ENCODE data around the gene TFR2. TPM values are rescaled to one million over a fixed set of nuclear protein-coding genes. Genes with fewer than 3 reads are reported as not detected.

The TFR2 gene
- total RNA-seq, 2 donors from 2014 or later = 30.8 to 39.4 TPM

DNA sequence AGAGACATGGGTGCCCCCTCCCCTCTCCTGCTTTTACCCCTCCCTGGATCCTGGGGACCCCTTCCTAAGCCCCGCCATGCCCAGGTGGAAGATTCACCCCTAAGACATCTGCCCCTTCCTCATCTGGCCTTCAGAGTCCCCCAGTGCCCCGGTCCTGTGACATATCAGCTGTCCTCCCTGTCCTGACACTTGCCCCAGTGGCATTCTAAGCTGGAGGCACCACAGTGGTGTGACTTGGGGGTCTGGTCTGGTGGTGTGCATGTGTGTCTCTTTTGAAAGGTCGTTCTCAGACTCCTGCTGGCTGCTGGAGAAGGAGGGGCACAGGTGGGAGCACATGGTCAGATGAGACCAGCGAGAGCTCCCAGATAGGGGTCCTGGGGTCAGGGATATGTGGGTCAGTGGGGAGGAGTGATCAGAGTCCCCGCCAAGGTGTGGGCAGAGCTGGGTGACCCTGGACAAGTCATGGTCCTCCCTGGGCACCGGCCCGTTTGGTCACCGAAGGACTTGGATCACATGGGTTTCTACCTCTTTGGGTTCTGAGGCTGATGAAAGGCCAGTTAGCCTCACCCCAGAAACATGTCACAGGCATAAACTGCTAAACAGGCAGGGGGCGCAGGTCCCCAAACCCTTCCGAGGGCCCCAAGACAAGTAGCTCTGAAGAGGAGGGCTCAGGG, 645 bp upstream of the TFR2 start:
- peaks cover 4% of the 10 kb centered on the region for H3K27me3 Mint-ChIP-seq
- no peak overlapping the region for H3K27ac Mint-ChIP-seq
- no peaks in the 10 kb centered on the region for H3K4me1 Mint-ChIP-seq
- H3K4me3 Mint-ChIP-seq = no peak overlapping the region
- no peaks in the 10 kb centered on the region for H3K9me3 Mint-ChIP-seq
- no peaks in the 10 kb centered on the region for H3K36me3 Mint-ChIP-seq (ENCODE audit: low read depth)
- ATAC-seq (replicated peaks) = no peak

DNA sequence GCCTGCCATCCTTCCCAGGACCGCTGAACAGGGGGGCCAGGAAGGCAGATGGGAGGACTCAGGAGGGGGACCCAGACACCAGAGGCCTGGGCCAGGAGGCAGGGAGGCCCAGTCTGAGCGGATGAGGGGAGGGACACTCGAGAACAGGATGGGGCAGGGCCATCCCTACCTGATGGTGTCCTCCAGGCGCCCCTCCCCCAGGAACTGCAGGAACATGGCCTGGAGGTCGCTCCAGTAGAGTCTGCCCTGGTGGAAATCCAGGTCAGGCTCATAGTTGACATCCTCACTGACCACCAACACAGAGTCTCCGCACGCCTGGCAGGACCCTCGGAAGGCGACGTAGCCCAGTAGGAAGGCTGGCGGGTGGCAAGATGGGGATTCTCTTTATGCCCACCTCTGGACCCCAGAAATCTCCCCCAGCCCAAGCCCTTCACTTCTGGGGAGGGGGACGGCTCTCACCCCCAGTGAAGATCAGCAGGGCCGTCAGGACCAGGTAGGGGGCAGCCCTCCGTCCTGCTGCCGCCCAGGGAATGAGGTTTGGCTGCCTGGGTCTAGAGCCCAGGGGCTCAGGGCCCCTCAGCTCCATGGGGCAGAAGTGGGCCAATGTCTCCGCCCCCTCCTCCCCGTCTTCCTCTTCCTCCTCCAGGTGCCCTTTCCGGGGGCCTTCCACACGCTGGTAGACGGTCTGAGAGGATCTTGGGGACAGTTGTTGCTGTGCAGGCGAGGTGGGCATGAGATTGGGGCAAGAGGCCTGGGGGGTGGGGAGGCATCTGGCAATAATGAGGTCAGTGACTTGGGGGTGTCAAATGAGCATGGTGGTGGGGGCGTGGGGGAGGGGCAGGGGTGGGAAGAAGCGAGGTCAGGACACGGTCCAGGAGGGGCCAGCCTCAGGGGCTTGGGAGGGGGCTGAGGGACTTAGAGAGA, 573 bp downstream of the TFR2 start:
- no peak overlapping the region for H3K27ac Mint-ChIP-seq
- ATAC-seq (replicated peaks) = no peak
- H3K27me3 Mint-ChIP-seq = peaks cover 4% of the 10 kb centered on the region
- no peaks in the 10 kb centered on the region for H3K9me3 Mint-ChIP-seq
- no peaks in the 10 kb centered on the region for H3K4me1 Mint-ChIP-seq
- H3K4me3 Mint-ChIP-seq = no peak overlapping the region
- H3K36me3 Mint-ChIP-seq (ENCODE audit: low read depth) = peaks cover 6% of the 10 kb centered on the region

DNA sequence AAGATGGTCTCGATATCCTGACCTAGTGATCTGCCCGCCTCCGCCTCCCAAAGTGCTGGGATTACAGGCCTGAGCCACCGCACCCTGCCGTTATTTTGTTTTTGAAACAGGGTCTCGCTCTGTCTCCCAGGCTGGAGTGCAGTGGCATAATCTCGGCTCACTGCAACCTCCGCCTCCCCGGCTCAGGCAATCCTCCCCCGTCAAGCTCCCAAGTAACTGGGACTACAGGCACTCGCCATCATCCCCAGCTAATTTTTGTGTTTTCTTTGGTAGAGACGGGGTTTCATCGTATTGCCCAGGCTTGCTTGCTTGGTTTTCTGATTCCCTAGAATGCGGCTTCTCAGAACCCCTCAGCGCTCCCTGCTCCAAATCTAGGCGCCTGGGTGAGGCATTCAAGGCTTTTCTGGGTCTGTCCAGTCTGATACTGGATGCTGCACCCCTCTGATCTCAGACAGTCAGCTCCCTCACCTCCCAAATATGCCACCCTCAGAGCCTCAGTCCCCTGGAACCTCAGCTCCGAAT, 1.3 kb downstream of the TFR2 start:
- no peaks in the 10 kb centered on the region for H3K4me1 Mint-ChIP-seq
- no peaks in the 10 kb centered on the region for H3K9me3 Mint-ChIP-seq
- H3K4me3 Mint-ChIP-seq = no peak overlapping the region
- peaks cover 6% of the 10 kb centered on the region for H3K36me3 Mint-ChIP-seq (ENCODE audit: low read depth)
- ATAC-seq (replicated peaks) = no peak
- H3K27me3 Mint-ChIP-seq = peaks cover 4% of the 10 kb centered on the region
- no peak overlapping the region for H3K27ac Mint-ChIP-seq

DNA sequence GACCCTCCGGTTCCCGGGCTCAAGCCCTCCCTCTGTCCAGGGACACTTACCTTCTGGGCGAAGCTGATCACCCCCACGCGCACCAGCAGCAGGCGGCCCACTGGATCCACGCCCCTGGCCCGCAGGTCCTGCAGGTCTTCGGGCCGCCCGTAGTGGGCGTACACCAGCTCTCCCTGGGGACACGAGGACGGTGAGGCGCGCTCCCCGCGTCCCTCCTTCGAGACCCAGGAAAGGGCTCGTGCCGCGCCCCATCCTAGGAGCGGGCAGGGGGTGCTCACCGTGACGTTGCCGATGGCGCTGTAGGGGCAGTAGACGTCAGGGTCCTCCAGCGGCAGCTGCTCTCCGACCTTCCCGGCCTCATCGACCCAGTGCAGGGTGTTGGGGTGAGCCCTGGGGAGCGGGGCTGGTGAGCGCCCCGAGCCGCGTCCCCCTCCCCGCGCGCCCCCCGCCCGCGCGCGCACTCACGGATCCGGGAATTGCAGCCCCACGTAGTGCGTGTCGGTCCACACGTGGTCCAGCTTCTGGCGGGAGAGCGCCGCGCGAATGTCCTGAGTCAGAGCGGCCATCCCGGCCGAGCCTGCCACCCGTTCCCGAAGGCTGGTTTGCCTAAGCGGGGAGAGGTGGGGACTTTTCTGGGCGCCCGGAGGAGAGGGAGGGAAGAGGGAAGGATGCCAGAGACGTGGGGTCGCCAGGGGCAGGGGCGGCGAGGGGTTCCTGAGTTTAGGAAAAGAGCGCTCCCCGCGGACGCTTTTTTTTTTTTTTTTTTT, 8.2 kb downstream of the TFR2 start:
- H3K36me3 Mint-ChIP-seq (ENCODE audit: low read depth) = peaks cover 43% of the 10 kb centered on the region
- H3K9me3 Mint-ChIP-seq = no peaks in the 10 kb centered on the region
- no peaks in the 10 kb centered on the region for H3K27me3 Mint-ChIP-seq
- H3K27ac Mint-ChIP-seq = peak overlapping the region; percentile 92
- peak; percentile 78 for ATAC-seq (replicated peaks)
- peak overlapping the region; percentile 86 for H3K4me3 Mint-ChIP-seq
- peaks cover 11% of the 10 kb centered on the region for H3K4me1 Mint-ChIP-seq

DNA sequence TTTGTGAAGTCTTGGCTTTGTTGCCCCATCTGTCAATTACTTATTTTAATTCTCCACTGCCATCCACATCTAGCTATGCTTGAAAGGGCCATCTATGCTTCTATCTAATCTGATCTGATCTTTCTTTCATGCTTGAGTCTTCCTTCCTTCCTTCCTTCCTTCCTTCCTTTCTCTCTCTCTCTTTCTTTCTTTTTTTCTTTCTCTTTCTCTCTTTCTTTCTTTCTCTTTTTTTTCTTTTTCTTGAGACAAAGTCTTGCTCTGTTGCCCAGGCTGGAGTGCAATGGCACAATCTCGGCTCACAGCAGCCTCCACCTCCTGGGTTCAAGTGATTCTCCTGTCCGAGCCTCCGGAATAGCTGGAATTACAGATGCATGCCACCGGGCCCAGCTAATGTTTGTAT, 11.3 kb downstream of the TFR2 start:
- Mint-ChIP-seq H3K4me3 (no peak overlapping the region), H3K27ac (peak overlapping the region; percentile 84), H3K36me3 (ENCODE audit: low read depth) (peaks cover 37% of the 10 kb centered on the region), H3K4me1 (peaks cover 19% of the 10 kb centered on the region), H3K9me3 (no peaks in the 10 kb centered on the region), H3K27me3 (no peaks in the 10 kb centered on the region)
- no peak for ATAC-seq (replicated peaks)

DNA sequence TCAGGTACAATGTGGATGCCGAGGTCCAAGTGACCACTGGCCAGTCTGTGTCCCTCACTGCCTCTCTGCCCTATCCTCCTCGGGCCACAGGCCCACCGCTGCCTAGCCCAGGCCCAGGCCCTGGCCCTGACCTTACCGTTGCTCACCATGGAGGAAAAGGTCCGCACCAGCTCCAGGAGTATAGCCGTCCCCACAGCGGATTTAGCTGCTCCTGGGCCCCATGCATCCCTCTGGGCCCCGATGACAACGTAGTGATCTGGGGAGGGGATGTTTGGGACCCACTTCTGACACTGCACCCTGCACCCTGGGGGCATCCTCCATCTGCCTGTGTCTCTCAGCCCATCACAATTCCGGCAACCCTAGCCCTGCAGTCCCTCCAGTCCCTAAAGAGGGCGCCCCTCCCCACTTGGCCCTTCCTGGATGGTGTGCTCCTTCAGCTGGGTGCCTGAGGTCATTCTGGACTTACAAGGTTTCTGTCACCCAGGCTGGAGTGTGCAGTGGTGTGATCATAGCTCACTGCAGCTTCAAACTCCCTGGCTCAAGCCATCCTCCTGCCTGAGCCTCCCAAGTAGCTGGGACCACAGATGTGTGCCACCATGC, 12.1 kb downstream of the TFR2 start:
- no peaks in the 10 kb centered on the region for H3K27me3 Mint-ChIP-seq
- peaks cover 13% of the 10 kb centered on the region for H3K4me1 Mint-ChIP-seq
- peaks cover 36% of the 10 kb centered on the region for H3K36me3 Mint-ChIP-seq (ENCODE audit: low read depth)
- H3K27ac Mint-ChIP-seq = no peak overlapping the region
- H3K4me3 Mint-ChIP-seq = no peak overlapping the region
- no peak for ATAC-seq (replicated peaks)
- no peaks in the 10 kb centered on the region for H3K9me3 Mint-ChIP-seq

DNA sequence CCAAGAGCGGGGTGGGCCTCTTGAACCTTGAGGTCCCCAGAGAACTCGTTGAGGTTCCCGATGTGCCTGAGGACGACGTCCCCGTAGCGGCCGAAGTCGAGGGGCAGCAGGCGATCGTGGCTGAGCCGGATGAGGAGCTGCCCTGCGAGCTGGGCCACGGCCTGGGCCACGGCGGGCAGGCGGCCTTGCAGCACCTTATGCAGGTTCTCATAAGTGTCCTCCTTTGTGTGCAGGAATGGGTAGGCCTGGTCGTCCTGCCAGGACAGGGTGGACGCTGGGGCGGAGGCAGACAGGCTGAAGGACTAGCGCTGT, 14.2 kb downstream of the TFR2 start:
- ATAC-seq (replicated peaks) = no peak
- Mint-ChIP-seq H3K4me3 (peak overlapping the region; percentile 64), H3K9me3 (no peaks in the 10 kb centered on the region), H3K27ac (no peak overlapping the region), H3K27me3 (no peaks in the 10 kb centered on the region), H3K36me3 (ENCODE audit: low read depth) (peaks cover 21% of the 10 kb centered on the region), H3K4me1 (peaks cover 13% of the 10 kb centered on the region)

DNA sequence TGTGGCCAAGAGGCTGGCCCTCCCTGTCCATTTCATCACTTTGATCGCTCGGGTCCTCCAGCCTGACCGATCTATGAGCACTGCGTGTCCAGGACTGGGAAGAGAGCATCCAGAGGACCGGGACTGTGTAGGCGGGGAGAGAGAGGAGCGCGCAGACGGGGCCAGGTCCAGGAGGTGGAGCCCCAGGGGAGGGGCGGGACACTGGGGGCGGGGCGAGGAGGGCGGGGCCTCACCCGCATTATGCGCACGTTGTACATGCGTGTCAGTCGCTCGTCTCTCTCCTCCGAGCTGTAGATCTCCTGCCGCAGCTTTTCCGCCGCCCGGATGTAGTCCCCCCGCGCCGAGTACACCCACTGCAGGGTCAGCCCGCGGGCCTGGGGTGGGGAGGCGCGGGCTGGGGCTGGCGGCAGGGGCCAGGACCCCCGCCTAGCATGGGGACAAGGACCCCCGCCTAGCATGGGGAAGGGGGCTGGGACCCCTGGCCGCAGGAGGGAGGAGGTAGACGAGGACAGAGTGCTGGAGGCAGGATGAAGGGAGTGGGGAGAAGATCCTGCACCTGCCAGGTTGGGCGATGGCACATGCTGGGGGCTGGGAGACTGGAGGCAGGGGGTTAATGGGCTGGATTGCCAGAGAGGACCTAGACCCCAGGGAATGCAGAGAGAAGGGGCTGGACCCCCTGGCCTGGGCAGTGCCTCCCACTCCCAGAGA, 14.7 kb downstream of the TFR2 start:
- peaks cover 13% of the 10 kb centered on the region for H3K4me1 Mint-ChIP-seq

DNA sequence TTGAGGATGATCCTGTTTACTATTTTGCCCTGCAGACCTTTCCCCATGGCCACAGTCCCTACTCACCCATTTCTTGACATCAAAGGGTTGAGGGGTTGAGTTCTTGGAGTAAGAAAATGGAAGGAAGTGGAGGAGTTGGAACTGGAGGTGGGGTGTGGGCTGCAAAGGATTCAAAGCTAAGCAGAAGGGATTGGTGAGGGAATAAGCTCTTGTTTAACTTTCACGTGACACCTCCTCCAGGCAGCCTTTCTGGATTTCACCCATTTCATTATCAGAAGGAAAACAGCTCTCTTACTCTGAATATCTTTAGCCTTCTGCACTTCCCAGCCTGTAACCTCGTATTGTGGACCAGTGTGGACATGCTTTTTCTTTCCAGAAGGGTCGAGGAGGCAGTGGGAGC, 15.3 kb downstream of the TFR2 start:
- H3K27me3 Mint-ChIP-seq = no peaks in the 10 kb centered on the region
- H3K4me1 Mint-ChIP-seq = peaks cover 13% of the 10 kb centered on the region
- H3K4me3 Mint-ChIP-seq = peak overlapping the region; percentile 64
- H3K9me3 Mint-ChIP-seq = no peaks in the 10 kb centered on the region
- H3K36me3 Mint-ChIP-seq (ENCODE audit: low read depth) = peaks cover 33% of the 10 kb centered on the region
- ATAC-seq (replicated peaks) = no peak
- peak overlapping the region; percentile 46 for H3K27ac Mint-ChIP-seq

More for the DNA sequence above, 14.7 kb downstream of the TFR2 start:
- ATAC-seq (replicated peaks) = peak; percentile 99
- Mint-ChIP-seq H3K27ac (peak overlapping the region; percentile 46), H3K27me3 (no peaks in the 10 kb centered on the region), H3K9me3 (no peaks in the 10 kb centered on the region), H3K4me3 (peak overlapping the region; percentile 64), H3K36me3 (ENCODE audit: low read depth) (peaks cover 26% of the 10 kb centered on the region)

DNA sequence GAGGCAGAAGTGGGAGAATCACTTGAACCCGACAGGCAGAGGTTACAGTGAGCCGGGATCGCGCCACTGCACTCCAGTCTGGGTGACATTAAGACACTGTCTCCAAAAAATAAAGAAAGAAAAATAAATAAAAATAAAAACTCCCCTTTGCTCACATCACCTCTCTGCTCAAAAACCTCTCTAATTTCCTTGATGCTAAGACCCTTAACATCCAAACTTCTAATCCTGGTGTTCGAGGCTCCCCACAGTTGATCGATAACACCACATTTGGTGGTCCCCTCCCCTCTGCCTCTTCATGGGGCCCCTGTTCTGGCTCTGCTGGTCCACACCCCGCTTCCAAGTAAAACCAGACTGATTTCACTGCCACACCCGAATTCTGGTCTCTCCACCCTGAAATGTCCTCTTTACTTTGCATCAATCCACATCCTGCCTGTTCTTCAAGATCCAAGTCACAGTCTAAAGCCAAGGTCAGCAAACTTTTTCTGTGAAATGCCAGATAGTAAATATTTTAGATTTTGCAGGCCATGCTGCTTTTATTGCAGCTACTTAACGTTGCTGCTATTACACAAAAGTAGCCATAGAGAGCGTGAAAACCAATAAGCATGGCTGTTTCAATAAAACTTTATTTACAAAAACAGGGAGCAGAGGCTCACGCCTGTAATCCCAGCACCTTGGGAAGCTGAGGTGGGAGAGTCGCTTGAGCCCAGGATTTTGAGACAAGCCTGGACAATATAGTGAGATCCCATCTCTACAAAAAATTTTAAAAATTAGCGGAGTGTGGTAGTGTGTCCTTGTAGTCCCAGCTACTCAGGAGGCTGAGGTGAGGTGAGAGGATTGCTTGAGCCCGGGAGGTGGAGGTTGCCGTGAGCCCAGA, 17.2 kb downstream of the TFR2 start:
- no peak for ATAC-seq (replicated peaks)
- peaks cover 8% of the 10 kb centered on the region for H3K4me1 Mint-ChIP-seq

DNA sequence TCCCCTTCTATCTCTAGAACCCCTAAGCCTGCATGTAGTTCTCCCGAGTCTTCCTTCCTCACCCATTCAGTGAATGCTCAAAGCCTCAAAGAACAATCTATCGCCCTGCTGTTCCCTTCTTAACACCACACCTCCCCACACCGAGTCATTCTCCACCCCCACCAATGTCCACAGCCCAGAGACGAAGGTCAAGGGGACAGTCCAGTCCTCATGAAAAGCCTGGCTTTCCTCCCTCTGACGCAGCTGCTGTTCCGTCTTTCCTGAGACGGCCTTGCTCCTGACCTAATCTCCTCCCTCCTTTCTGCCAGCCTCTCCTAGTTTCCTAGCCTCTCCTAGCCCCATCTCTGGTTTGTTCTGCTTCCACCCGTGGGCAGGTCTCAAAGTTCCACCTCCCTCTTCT, 19.8 kb downstream of the TFR2 start:
- Mint-ChIP-seq H3K9me3 (no peaks in the 10 kb centered on the region), H3K27ac (no peak overlapping the region), H3K4me1 (peaks cover 8% of the 10 kb centered on the region), H3K36me3 (ENCODE audit: low read depth) (peaks cover 14% of the 10 kb centered on the region), H3K4me3 (no peak overlapping the region), H3K27me3 (no peaks in the 10 kb centered on the region)
- no peak for ATAC-seq (replicated peaks)

More for the DNA sequence above, 17.2 kb downstream of the TFR2 start:
- no peaks in the 10 kb centered on the region for H3K27me3 Mint-ChIP-seq
- H3K9me3 Mint-ChIP-seq = no peaks in the 10 kb centered on the region
- H3K4me3 Mint-ChIP-seq = no peak overlapping the region
- no peak overlapping the region for H3K27ac Mint-ChIP-seq
- H3K36me3 Mint-ChIP-seq (ENCODE audit: low read depth) = peaks cover 21% of the 10 kb centered on the region

DNA sequence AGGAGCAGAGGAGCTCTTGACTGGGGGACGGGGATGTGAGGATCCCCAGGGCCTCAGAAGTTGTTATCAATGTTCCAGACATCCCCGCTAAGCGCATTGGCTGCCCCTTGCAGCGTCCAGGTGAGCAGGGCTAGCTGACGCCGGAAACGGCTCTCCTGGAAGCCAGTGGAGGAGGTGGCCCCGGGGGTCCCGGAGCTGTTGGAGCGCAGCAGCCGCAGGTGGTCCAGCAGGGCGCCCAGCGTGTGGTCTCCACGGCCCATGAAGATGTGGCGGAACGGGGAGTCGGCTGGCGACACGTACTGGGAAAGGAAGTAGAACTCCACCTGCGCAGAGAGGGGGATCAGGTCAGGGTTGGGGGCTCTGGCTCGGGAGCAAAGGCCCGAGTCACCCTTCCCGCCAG, 20.5 kb downstream of the TFR2 start:
- no peak for ATAC-seq (replicated peaks)
- no peak overlapping the region for H3K27ac Mint-ChIP-seq
- no peaks in the 10 kb centered on the region for H3K9me3 Mint-ChIP-seq
- peaks cover 6% of the 10 kb centered on the region for H3K4me1 Mint-ChIP-seq
- no peak overlapping the region for H3K4me3 Mint-ChIP-seq
- peaks cover 14% of the 10 kb centered on the region for H3K36me3 Mint-ChIP-seq (ENCODE audit: low read depth)
- no peaks in the 10 kb centered on the region for H3K27me3 Mint-ChIP-seq

DNA sequence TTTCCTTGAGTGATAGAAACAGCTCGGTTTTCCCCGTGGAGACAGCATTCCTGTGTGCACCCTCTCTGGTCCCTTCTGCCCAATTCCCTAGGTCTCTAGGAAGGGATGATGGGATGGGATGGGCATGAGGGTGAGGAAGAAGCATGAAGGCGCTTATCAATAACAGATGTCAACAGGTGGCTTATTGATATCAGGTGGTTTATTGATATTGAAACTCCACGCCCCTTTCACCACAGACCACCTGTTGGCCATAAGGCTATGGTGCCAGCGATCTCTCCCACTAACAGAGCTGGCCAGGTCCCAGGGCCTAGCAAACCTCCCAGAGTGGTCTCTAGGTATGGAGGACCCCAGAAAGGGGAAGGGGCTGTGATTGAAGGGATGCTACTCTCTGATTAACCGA, 21.1 kb downstream of the TFR2 start:
- no peak for ATAC-seq (replicated peaks)
- Mint-ChIP-seq H3K9me3 (no peaks in the 10 kb centered on the region), H3K4me3 (no peak overlapping the region), H3K36me3 (ENCODE audit: low read depth) (peaks cover 14% of the 10 kb centered on the region), H3K4me1 (peaks cover under 1% of the 10 kb centered on the region), H3K27ac (no peak overlapping the region), H3K27me3 (no peaks in the 10 kb centered on the region)
